MCF 10A (cell line): ENCODE measurements around the gene CSPG5. TPM values are rescaled to one million over a fixed set of nuclear protein-coding genes. Genes with fewer than 3 reads are reported as not detected.

Source experiments
- Bru-seq: library from RNA; stranded (reverse); fragments of 400-500 nt; gene quantifications from one replicate; lab custom pipeline; 2021; lab: Mats Ljungman, UMichigan
- BruChase-seq, 2 experiments: library from RNA; stranded (reverse); fragments of 400-500 nt; gene quantifications; one replicate each; lab custom pipeline; 2021; lab: Mats Ljungman, UMichigan
- BruUV-seq: library from RNA; stranded (reverse); fragments of 400-500 nt; replicated peaks from 2 replicates; lab custom pipeline; 2021; lab: Mats Ljungman, UMichigan
- CTCF ChIA-PET: fragments of 300-600 bp; sonication (Branson Sonifier 250); formaldehyde crosslinking; extraction: SDS; loops from one replicate; lab custom pipeline; 2021; ENCODE audit warnings: antibody characterized with exemption, inconsistent platforms; lab: Yijun Ruan, JAX
- POLR2A ChIA-PET: fragments of 300-600, 350-650 bp; sonication (Branson Sonifier 250); formaldehyde crosslinking; extraction: SDS; loops from one replicate; lab custom pipeline; 2020; ENCODE audit warnings: antibody characterized with exemption, inconsistent platforms; lab: Yijun Ruan, JAX
- DNase-seq: peaks from one replicate; pipeline ENCODE4 v3.0.0-alpha.2; 2018; ENCODE audit not compliant: unreplicated experiment
- H3K27ac Mint-ChIP-seq: one replicate; pipeline ENCODE4 v1.8.0; 2022; ENCODE audit warnings: mild to moderate bottlenecking, low read depth, mixed read lengths; ENCODE audit not compliant: unreplicated experiment
- H3K27me3 Mint-ChIP-seq: one replicate; pipeline ENCODE4 v1.8.0; 2022; ENCODE audit warnings: mixed read lengths; ENCODE audit not compliant: insufficient read depth, unreplicated experiment
- H3K36me3 Mint-ChIP-seq: one replicate; pipeline ENCODE4 v1.8.0; 2022; ENCODE audit warnings: mild to moderate bottlenecking, moderate library complexity, mixed read lengths; ENCODE audit not compliant: insufficient read depth, unreplicated experiment
- H3K4me1 Mint-ChIP-seq: one replicate; pipeline ENCODE4 v1.8.0; 2022; ENCODE audit warnings: mixed read lengths; ENCODE audit not compliant: insufficient read depth, unreplicated experiment
- H3K4me3 Mint-ChIP-seq: one replicate; pipeline ENCODE4 v1.8.0; 2022; ENCODE audit warnings: mild to moderate bottlenecking, moderate library complexity, mixed read lengths; ENCODE audit not compliant: unreplicated experiment
- H3K9me3 Mint-ChIP-seq: one replicate; pipeline ENCODE4 v1.8.0; 2022; ENCODE audit warnings: mixed read lengths; ENCODE audit not compliant: unreplicated experiment
- CTCF ChIP-seq: fragments of 200-600 bp; IDR thresholded peaks from one replicate; pipeline ENCODE4 v1.8.0; 2022; ENCODE audit warnings: antibody characterized with exemption, mild to moderate bottlenecking; ENCODE audit not compliant: unreplicated experiment
- intact Hi-C: fragments of 100-400 bp; cut with micrococcal nuclease; formaldehyde crosslinking; loops from 2 replicates; pipeline ENCODE4 v1.14.1; 2022
- long read RNA-seq: library from polyadenylated mRNA; stranded (forward); transcript quantifications from one replicate; pipeline ENCODE4 v2.0.0, GENCODE V29; 2022
- total RNA-seq: library from RNA; stranded (reverse); gene quantifications from 2 replicates; pipeline ENCODE4 v1.2.3, GENCODE V29; 2022

Gene CSPG5
- 0.44 and 0.71 TPM in 2 replicates for total RNA-seq
- Bru-seq, nascent RNA = percentile 27 among the genes with signal in this experiment
- percentile 38 among the genes with signal in this experiment for BruChase-seq, experiment 1, labeled RNA remaining after a 6-hour chase
- BruChase-seq, experiment 2, labeled RNA remaining after a 2-hour chase = percentile 33 among the genes with signal in this experiment
- long read RNA-seq = 0 reads

- intact Hi-C loops = no loop called here
- DNase-seq = no peak
- no peaks in the 10 kb centered on the region for H3K36me3 Mint-ChIP-seq
- POLR2A ChIA-PET = no interaction called here
- TF ChIP-seq CTCF = no peak
- H3K9me3 Mint-ChIP-seq = no peaks in the 10 kb centered on the region
- no peak within 1 kb of the TSS for H3K27ac Mint-ChIP-seq
- H3K27me3 Mint-ChIP-seq = no peaks in the 10 kb centered on the region
- CTCF ChIA-PET = no interaction called here
- H3K4me1 Mint-ChIP-seq = no peaks in the 10 kb centered on the region
- H3K4me3 Mint-ChIP-seq = peak within 1 kb of the TSS; percentile 62
- BruUV-seq = no TSS peak
These were observed at the start of gene CSPG5 for GRCh38 chr3:47578691-47579632. Gene CSPG5 (minus strand): TSS chr3:47578865. CDS start chr3:47578693, 172 bp downstream.

- POLR2A ChIA-PET = interaction anchor here (1.2 to 1.5 kb wide), 2 partner anchors 15 to 41 kb away, joined by 3 to 5 read pairs; no protein-coding TSS in a partner anchor
- Mint-ChIP-seq H3K4me3 (no peak overlapping the region), H3K36me3 (peaks cover 83% of the 10 kb centered on the region), H3K9me3 (no peaks in the 10 kb centered on the region), H3K27me3 (no peaks in the 10 kb centered on the region), H3K4me1 (no peaks in the 10 kb centered on the region), H3K27ac (peak overlapping the region; percentile 6)
- intact Hi-C loops = no loop called here
- BruUV-seq = no TSS peak
- no peak for TF ChIP-seq CTCF
- CTCF ChIA-PET = no interaction called here
- no peak for DNase-seq
These were observed 49.8 kb upstream of the CSPG5 start for GRCh38 chr3:47628426-47628825.

- ChIA-PET POLR2A (interaction anchor here (0.6 to 1.0 kb wide), 2 partner anchors 9 to 138 kb away, joined by 4 to 5 read pairs; no protein-coding TSS in a partner anchor), CTCF (interaction anchor here (0.6 to 1.4 kb wide), 2 partner anchors 100 kb away, joined by 3 to 5 read pairs; no protein-coding TSS in a partner anchor)
- no TSS peak for BruUV-seq
- no peak for TF ChIP-seq CTCF
- H3K27me3 Mint-ChIP-seq = no peaks in the 10 kb centered on the region
- intact Hi-C loops = no loop called here
- H3K9me3 Mint-ChIP-seq = no peaks in the 10 kb centered on the region
- no peaks in the 10 kb centered on the region for H3K4me1 Mint-ChIP-seq
- no peak for DNase-seq
- H3K4me3 Mint-ChIP-seq = no peak overlapping the region
- no peak overlapping the region for H3K27ac Mint-ChIP-seq
- H3K36me3 Mint-ChIP-seq = peaks cover 78% of the 10 kb centered on the region
These were observed 44.2 kb upstream of the CSPG5 start for GRCh38 chr3:47622671-47623461.
